ENCODE results near the gene DTNBP1.

Gene DTNBP1

DNA sequence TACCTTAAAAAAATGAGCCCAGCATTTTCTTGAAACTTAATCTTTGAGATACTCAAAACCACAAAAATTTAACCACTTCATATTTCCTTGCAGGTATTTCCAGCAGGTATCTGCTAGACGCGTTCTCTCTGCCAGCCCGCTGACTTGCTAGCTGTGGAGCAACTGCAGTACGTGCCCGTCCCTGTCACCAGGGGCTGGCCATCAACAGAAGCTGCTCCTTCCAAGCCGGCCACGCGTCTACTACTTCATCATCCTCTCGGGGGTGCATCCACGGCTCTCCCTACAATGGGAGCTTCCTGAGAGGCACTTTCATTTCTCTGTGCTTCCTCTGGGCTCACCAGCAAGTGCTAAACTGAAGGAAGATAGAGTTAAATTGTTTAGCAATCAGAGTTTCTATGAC is 132.4 kb downstream of the DTNBP1 start:
- H4K8ac ChIP-seq (ENCODE audit: low read depth, low read length) = no peak overlapping the region
- no peaks in the 10 kb centered on the region for H3K79me1 ChIP-seq (ENCODE audit: low read length)
- H3K4ac ChIP-seq (ENCODE audit: low read depth, low read length) = no peak overlapping the region
- H2BK120ac ChIP-seq (ENCODE audit: low read depth, low read length) = no peak overlapping the region
- H3K9ac ChIP-seq (ENCODE audit: low read length) = no peak overlapping the region
- H3K4me1 ChIP-seq (ENCODE audit: control insufficient read depth, low read depth, low read length) = no peaks in the 10 kb centered on the region
- H3K79me2 ChIP-seq (ENCODE audit: control insufficient read depth, insufficient read depth, low read length) = no peaks in the 10 kb centered on the region
- no peak overlapping the region for H3K4me2 ChIP-seq (ENCODE audit: low read length)
- no peak overlapping the region for H2AK5ac ChIP-seq (ENCODE audit: low read length)
- no peak overlapping the region for H3K23ac ChIP-seq (ENCODE audit: low read length)
- no peak overlapping the region for H2BK15ac ChIP-seq (replicated peaks; ENCODE audit: low read depth)
- no peak overlapping the region for H3K56ac ChIP-seq (ENCODE audit: low read length)
- DNase-seq = no peak
- no peaks in the 10 kb centered on the region for H3K27me3 ChIP-seq (ENCODE audit: insufficient read depth, low read length, poor library complexity)
- no peak overlapping the region for H2BK5ac ChIP-seq (ENCODE audit: low read length)
- no peak overlapping the region for H3K4me3 ChIP-seq (ENCODE audit: low read length)
- no peak overlapping the region for H3K18ac ChIP-seq (ENCODE audit: low read length)
- H3K27ac ChIP-seq (ENCODE audit: low read depth, low read length) = no peak overlapping the region
- H4K5ac ChIP-seq (ENCODE audit: low read length) = no peak overlapping the region
- no peaks in the 10 kb centered on the region for H3K36me3 ChIP-seq (ENCODE audit: control insufficient read depth, insufficient read depth, low read length)
- WGBS (ENCODE audit: extremely low coverage, insufficient coverage, low lambda C conversion rate) = no CpG with 5 or more reads among the region's 10 CpGs

DNA sequence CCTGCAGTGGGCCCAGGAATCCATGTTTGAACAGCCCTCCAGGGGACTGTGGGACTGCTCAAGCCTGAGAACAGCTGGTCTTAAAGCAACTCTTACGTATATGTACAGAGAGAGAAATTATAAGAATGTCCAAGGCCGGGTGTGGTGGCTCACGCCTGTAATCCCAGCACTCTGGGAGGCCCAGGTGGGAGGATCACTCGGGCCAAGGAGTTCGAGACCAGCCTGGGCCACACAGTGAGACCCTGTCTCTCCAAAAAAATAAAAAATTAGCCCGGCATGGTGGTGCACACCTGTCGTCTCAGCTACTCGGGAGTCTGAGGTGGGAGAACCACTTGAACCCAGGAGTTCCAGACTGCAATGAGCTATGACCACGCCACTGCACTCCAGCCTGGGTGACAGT is 134.0 kb downstream of the DTNBP1 start:
- Histone ChIP-seq H3K79me2 (ENCODE audit: control insufficient read depth, insufficient read depth, low read length) (no peaks in the 10 kb centered on the region), H2AK5ac (ENCODE audit: low read length) (no peak overlapping the region), H3K4me3 (ENCODE audit: low read length) (no peak overlapping the region), H2BK15ac (replicated peaks; ENCODE audit: low read depth) (no peak overlapping the region), H3K56ac (ENCODE audit: low read length) (no peak overlapping the region), H3K18ac (ENCODE audit: low read length) (no peak overlapping the region), H3K79me1 (ENCODE audit: low read length) (no peaks in the 10 kb centered on the region), H3K4me2 (ENCODE audit: low read length) (no peak overlapping the region), H4K8ac (ENCODE audit: low read depth, low read length) (no peak overlapping the region), H2BK120ac (ENCODE audit: low read depth, low read length) (no peak overlapping the region), H3K27ac (ENCODE audit: low read depth, low read length) (no peak overlapping the region), H3K9ac (ENCODE audit: low read length) (no peak overlapping the region), H4K5ac (ENCODE audit: low read length) (no peak overlapping the region), H2BK5ac (ENCODE audit: low read length) (no peak overlapping the region), H3K36me3 (ENCODE audit: control insufficient read depth, insufficient read depth, low read length) (peaks cover 2% of the 10 kb centered on the region), H3K4me1 (ENCODE audit: control insufficient read depth, low read depth, low read length) (no peaks in the 10 kb centered on the region), H3K4ac (ENCODE audit: low read depth, low read length) (no peak overlapping the region), H3K23ac (ENCODE audit: low read length) (no peak overlapping the region), H3K27me3 (ENCODE audit: insufficient read depth, low read length, poor library complexity) (no peaks in the 10 kb centered on the region)
- no peak for DNase-seq
- WGBS (ENCODE audit: extremely low coverage, insufficient coverage, low lambda C conversion rate) = no CpG with 5 or more reads among the region's 9 CpGs

DNA sequence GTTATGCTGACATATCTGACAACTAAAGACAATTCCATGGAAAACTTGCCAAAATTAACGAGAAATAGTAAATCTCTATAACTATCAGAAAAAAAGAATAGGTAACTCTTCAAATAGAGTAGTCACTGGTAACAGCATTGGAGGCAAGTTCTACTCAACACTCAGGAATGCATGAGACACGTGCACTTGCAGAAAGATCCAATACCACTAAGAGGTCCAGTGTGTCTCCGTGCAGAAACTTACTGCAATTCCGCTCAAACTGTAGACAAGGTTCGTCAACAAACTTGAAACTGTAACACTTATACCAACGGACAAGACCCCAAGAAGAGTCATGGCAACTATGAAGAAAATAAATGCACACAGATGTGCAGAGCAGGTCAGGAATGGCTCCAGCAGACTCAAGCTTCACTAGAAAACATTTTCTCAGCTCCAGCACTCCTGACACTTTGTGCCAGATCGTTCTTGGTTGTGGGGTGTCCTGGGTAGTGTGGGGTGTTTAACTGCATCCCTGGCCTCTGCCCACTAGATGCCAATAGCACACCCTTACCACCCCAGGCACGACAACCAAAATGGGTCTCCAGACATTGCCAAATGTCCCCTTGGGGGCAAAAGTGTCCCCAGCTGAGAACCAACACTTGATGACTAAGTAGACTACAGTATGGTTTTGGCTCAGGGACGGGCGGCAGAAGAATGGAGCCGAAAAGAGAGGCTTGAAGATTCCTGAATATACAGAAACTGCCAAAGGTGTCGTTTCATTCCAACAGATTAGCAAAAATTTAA is 134.8 kb downstream of the DTNBP1 start:
- no CpG with 5 or more reads among the region's 12 CpGs for WGBS (ENCODE audit: extremely low coverage, insufficient coverage, low lambda C conversion rate)
- no peak overlapping the region for H2AK5ac ChIP-seq (ENCODE audit: low read length)
- no peak for DNase-seq

DNA sequence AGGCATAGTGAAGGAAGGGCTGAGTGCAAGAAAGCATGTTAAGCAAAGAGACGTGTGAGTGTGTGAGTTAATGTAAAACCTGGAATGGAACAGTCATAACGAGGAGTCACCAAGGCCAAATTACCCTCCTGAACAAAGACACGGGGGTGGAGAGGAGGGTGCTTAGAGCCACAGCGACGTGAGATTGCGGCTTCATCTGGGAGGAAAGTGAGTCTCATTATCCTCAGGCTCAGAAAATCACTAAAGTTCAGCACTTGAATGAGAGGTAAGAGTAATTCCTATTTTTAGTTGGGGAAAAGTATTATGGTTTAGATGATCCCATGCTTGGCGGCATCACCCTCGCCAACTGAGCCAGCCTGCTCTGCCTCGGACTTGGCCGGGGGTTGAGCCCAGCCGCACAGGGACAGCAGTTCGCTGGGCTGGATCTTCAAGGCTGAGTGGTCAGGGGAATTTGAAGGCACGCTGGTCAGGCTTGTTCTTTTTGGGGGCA is 136.6 kb downstream of the DTNBP1 start:
- Histone ChIP-seq H3K4ac (ENCODE audit: low read depth, low read length) (no peak overlapping the region), H3K18ac (ENCODE audit: low read length) (no peak overlapping the region), H3K4me2 (ENCODE audit: low read length) (no peak overlapping the region), H3K79me2 (ENCODE audit: control insufficient read depth, insufficient read depth, low read length) (no peaks in the 10 kb centered on the region), H2BK15ac (replicated peaks; ENCODE audit: low read depth) (no peak overlapping the region), H3K56ac (ENCODE audit: low read length) (no peak overlapping the region), H2BK120ac (ENCODE audit: low read depth, low read length) (no peak overlapping the region), H3K9ac (ENCODE audit: low read length) (no peak overlapping the region), H4K5ac (ENCODE audit: low read length) (no peak overlapping the region), H3K23ac (ENCODE audit: low read length) (no peak overlapping the region), H4K8ac (ENCODE audit: low read depth, low read length) (no peak overlapping the region), H3K27me3 (ENCODE audit: insufficient read depth, low read length, poor library complexity) (no peaks in the 10 kb centered on the region), H3K27ac (ENCODE audit: low read depth, low read length) (no peak overlapping the region), H2AK5ac (ENCODE audit: low read length) (no peak overlapping the region), H3K79me1 (ENCODE audit: low read length) (no peaks in the 10 kb centered on the region), H3K4me3 (ENCODE audit: low read length) (no peak overlapping the region), H2BK5ac (ENCODE audit: low read length) (no peak overlapping the region), H3K36me3 (ENCODE audit: control insufficient read depth, insufficient read depth, low read length) (peaks cover 3% of the 10 kb centered on the region), H3K4me1 (ENCODE audit: control insufficient read depth, low read depth, low read length) (no peaks in the 10 kb centered on the region)
- DNase-seq = no peak
- no CpG with 5 or more reads among the region's 13 CpGs for WGBS (ENCODE audit: extremely low coverage, insufficient coverage, low lambda C conversion rate)

More for the DNA sequence above, 134.8 kb downstream of the DTNBP1 start:
- Histone ChIP-seq H3K4me3 (ENCODE audit: low read length) (no peak overlapping the region), H2BK120ac (ENCODE audit: low read depth, low read length) (no peak overlapping the region), H3K36me3 (ENCODE audit: control insufficient read depth, insufficient read depth, low read length) (peaks cover 3% of the 10 kb centered on the region), H3K4me1 (ENCODE audit: control insufficient read depth, low read depth, low read length) (no peaks in the 10 kb centered on the region), H3K23ac (ENCODE audit: low read length) (no peak overlapping the region), H3K4me2 (ENCODE audit: low read length) (no peak overlapping the region), H3K79me1 (ENCODE audit: low read length) (no peaks in the 10 kb centered on the region), H2BK15ac (replicated peaks; ENCODE audit: low read depth) (no peak overlapping the region), H3K56ac (ENCODE audit: low read length) (no peak overlapping the region), H3K18ac (ENCODE audit: low read length) (no peak overlapping the region), H4K8ac (ENCODE audit: low read depth, low read length) (no peak overlapping the region), H2BK5ac (ENCODE audit: low read length) (no peak overlapping the region), H3K27me3 (ENCODE audit: insufficient read depth, low read length, poor library complexity) (no peaks in the 10 kb centered on the region), H4K5ac (ENCODE audit: low read length) (no peak overlapping the region), H3K4ac (ENCODE audit: low read depth, low read length) (no peak overlapping the region), H3K27ac (ENCODE audit: low read depth, low read length) (no peak overlapping the region), H3K79me2 (ENCODE audit: control insufficient read depth, insufficient read depth, low read length) (no peaks in the 10 kb centered on the region), H3K9ac (ENCODE audit: low read length) (no peak overlapping the region)

DNA sequence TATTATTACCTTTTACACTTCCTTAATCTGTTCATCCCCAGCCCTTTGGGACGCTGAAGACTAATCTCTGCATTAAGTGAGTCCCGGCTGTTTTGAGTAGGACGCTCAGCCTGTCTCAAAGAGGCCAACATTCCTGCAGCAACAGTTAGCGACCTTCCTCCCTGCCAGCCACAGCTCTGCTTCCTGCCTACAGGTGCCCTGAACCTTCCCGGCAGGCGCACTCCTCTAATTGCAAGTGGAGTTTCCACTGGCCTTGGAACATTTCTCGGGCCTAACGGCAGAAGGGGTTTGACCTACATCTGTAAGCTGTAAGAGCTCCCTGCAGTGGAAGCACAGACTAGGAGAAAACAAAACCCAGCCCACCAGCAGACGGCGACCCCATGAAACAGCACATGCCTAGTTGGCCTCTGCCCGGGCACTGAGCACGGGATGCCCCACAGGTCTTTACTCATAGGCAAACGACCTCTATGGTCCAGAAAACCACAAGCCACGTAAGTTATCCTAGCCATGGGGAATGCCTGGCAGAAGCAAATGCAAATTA is 137.9 kb downstream of the DTNBP1 start:
- Histone ChIP-seq H3K27me3 (ENCODE audit: insufficient read depth, low read length, poor library complexity) (no peaks in the 10 kb centered on the region), H3K18ac (ENCODE audit: low read length) (no peak overlapping the region), H3K4me2 (ENCODE audit: low read length) (no peak overlapping the region), H3K4me1 (ENCODE audit: control insufficient read depth, low read depth, low read length) (no peaks in the 10 kb centered on the region), H2BK5ac (ENCODE audit: low read length) (no peak overlapping the region), H2BK120ac (ENCODE audit: low read depth, low read length) (no peak overlapping the region), H2AK5ac (ENCODE audit: low read length) (no peak overlapping the region), H3K4ac (ENCODE audit: low read depth, low read length) (no peak overlapping the region), H3K79me1 (ENCODE audit: low read length) (no peaks in the 10 kb centered on the region), H3K9ac (ENCODE audit: low read length) (no peak overlapping the region), H3K79me2 (ENCODE audit: control insufficient read depth, insufficient read depth, low read length) (no peaks in the 10 kb centered on the region), H4K5ac (ENCODE audit: low read length) (no peak overlapping the region), H3K4me3 (ENCODE audit: low read length) (no peak overlapping the region), H3K56ac (ENCODE audit: low read length) (no peak overlapping the region), H2BK15ac (replicated peaks; ENCODE audit: low read depth) (no peak overlapping the region), H3K36me3 (ENCODE audit: control insufficient read depth, insufficient read depth, low read length) (peaks cover 3% of the 10 kb centered on the region), H3K23ac (ENCODE audit: low read length) (no peak overlapping the region), H4K8ac (ENCODE audit: low read depth, low read length) (no peak overlapping the region), H3K27ac (ENCODE audit: low read depth, low read length) (no peak overlapping the region)
- DNase-seq = no peak
- WGBS (ENCODE audit: extremely low coverage, insufficient coverage, low lambda C conversion rate) = no CpG with 5 or more reads among the region's 14 CpGs

Measured in mesendoderm (in vitro differentiated cells).